HUDEP-2 (cell line): ENCODE measurements around the gene TOGARAM1.
"Not testable (repeated sequence)": the region's sequence is repeated elsewhere in the genome, so short reads cannot be mapped to it uniquely, and the experiment has no call there.

ENCODE experiments used
- DNase-seq, 76 experiments: peaks; one replicate each; lab custom pipeline; 2025; ENCODE audit not compliant: unreplicated experiment in 76 of 76; lab: John Stamatoyannopoulos, UW

The TOGARAM1 gene

DNA sequence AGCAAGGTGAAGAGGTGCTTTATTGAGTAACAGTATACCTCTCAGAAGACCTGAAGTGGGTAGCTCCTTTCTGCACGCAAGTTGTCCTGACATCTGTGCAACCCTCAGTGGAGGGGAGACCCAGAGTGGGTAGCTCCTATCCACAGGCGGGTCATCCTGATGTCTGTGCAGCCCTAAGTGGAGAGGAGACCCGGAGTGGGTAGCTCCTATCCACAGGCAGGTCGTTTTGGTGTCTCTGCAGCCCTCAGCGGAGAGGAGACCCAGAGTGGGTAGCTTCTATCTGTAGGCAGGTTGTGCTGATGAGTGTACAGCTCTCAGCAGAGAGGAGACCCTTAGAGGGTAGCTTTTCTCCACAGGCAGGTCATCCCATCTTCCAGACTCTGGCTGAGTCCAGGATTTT is 76.9 kb downstream of the TOGARAM1 start:
- no peak for DNase-seq

GRCh38 chr14:45039390-45039789 is 77.4 kb downstream of the TOGARAM1 start:
- no peak for DNase-seq

DNA sequence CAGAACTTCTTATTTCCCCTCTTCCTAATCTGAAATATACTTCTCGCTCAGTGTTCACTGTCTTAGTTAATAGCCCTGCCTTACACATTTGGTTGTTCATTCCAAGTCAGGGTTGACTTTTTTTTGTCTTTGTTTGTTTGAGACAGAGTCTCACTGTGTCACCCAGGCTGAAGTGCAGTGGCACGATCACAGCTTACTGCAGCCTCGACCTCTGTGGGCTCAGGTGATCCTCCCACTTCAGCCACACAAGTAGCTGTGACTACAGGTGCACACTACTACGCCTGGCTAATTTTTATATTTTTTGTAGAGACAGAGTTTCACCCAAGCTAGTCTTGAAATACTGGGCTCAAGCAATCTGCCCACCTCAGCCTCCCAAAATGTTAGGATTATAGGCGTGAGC is 79.7 kb downstream of the TOGARAM1 start:
- no peak for DNase-seq

DNA sequence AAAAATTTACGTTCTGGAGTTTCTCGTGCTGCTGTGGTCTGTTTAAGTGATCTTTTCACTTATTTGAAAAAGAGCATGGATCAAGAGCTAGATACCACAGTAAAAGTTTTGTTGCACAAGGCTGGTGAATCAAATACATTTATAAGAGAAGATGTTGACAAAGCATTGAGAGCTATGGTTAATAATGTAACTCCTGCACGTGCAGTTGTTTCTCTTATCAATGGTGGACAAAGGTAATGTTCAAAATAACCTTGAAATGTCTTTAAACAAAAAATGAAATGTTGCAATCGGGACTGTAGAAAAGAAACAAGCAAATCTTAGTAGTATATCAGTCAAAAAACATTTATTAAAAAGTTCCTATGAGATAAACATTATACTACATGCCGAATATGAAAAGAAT is 82.6 kb downstream of the TOGARAM1 start:
- no peak for DNase-seq

- DNase-seq: no peak
Measured at GRCh38 chr14:45048385-45048784, 86.4 kb downstream of the TOGARAM1 start.

DNA sequence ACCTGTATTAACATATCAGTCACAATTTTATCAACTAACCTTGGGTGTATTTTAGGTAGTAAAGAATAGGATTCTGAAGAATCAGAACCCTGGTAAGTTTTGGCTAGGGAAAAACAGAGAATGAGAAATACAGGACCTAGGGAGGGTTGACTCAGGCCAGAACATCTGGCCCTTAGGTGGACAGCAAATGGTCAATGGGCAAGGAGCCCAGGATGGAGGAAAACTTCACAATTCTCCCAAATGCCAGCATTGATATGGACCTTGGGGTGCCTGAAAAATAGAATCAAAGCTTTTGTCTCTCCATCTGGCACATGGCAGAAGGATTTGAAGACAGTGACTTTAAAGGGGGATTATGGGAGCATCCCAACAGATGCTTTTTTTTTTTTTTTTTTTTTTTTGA is 89.2 kb downstream of the TOGARAM1 start:
- no peak for DNase-seq

- no peak for DNase-seq
Measured at GRCh38 chr14:45051896-45052295, 89.9 kb downstream of the TOGARAM1 start.

- DNase-seq: no peak
Measured at GRCh38 chr14:45057349-45057748, 95.4 kb downstream of the TOGARAM1 start.

GRCh38 chr14:45057881-45058364 is 95.9 kb downstream of the TOGARAM1 start:
- DNase-seq: no peak

GRCh38 chr14:45060551-45060950 is 98.6 kb downstream of the TOGARAM1 start:
- no peak for DNase-seq

GRCh38 chr14:45065540-45065939 is 103.5 kb downstream of the TOGARAM1 start:
- DNase-seq: no peak

GRCh38 chr14:45065956-45066355 is 104.0 kb downstream of the TOGARAM1 start:
- no peak for DNase-seq

DNA sequence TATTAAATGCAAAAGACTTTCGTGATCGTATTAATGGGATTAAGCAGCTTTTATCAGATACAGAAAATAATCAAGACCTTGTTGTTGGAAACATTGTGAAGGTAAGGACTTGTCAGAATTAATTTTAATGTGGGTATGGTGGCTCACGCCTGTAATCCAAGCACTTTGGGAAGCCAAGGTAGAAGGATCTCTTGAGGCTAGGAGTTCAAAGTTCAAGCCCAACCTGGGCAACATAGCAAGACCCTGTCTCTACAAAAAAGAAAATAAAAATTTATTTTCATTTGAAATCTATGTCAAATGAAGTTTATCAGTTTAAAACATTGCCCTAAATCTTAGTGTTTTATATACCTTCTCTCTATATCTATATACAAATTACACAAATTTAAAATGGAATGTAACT is 104.7 kb downstream of the TOGARAM1 start:
- DNase-seq: no peak

DNA sequence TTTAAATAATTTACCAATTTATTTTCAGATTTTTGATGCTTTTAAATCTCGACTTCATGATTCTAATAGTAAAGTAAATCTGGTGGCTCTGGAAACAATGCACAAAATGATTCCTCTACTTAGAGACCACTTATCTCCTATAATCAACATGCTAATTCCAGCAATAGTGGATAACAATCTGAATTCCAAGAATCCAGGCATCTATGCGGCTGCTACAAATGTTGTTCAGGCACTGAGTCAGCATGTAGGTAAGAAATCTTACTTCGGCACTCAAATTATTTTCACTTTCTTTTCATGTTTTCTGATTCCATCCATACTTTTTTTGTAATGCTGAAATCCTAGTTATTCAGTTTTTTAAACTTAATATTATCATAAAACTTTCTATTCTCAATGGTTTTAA is 106.4 kb downstream of the TOGARAM1 start:
- no peak for DNase-seq

DNA sequence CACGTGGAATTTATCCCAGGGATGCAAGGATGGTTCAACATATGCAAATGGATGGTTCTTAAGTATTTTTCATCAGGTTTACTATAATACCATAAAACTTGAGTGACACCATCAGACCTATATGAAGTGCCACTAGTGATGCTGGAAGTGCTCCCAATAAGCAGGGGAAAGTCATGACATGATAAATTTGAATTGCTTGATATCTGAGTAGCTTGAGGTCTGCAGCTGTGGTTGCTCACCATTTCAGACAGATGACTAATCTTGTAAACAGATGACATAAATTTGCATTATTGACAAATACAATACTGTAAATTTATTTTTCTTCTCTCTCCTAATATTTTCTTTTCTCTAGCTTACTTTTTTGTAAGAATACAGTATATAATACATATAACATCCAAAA is 108.2 kb downstream of the TOGARAM1 start:
- no peak for DNase-seq

- no peak for DNase-seq
Measured at GRCh38 chr14:45072126-45072525, 110.1 kb downstream of the TOGARAM1 start.

GRCh38 chr14:45073231-45073879 is 111.4 kb downstream of the TOGARAM1 start:
- DNase-seq: no peak

GRCh38 chr14:45078323-45078722 is 116.3 kb downstream of the TOGARAM1 start:
- no peak for DNase-seq

DNA sequence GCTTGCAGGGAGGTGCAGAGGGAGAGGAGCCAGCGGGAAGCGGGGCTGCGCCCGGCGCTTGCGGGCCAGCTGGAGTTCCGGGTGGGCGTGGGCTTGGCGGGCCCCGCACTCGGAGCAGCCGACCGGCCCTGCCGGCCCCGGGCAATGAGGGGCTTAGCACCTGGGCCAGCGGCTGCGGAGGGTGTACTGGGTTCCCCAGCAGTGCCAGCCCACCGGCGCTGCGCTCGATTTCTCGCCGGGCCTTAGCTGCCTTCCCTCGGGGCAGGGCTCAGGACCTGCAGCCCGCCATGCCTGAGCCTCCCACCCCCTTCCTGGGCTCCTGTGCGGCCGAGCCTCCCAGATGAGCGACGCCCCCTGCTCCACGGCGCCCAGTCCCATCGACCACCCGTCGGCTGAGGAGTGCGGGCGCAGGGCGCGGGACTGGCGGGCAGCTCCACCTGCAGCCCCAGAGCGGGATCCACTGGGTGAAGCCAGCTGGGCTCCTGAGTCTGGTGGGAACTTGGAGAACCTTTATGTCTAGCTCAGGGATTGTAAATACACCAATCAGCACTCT is 118.5 kb downstream of the TOGARAM1 start:
- not testable (repeated sequence) for DNase-seq

DNA sequence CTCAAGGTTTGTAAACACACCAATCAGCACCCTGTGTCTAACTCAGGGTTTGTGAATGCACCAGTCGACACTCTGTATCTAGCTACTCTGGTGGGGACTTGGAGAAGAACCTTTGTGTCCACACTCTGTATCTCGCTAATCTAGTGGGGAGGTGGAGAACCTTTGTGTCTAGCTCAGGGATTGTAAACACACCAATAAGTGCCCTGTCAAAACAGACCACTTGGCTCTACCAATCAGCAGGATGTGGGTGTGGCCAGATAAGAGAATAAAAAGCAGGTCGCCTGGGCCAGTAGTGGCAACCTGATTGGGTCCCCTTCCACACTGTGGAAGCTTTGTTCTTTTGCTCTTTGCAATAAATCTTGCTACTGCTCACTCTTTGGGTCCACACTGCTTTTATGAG is 119.1 kb downstream of the TOGARAM1 start:
- DNase-seq: not testable (repeated sequence)

GRCh38 chr14:45082420-45082819 is 120.4 kb downstream of the TOGARAM1 start:
- DNase-seq: no peak

- no peak for DNase-seq
Measured at GRCh38 chr14:45083617-45083975, 121.6 kb downstream of the TOGARAM1 start.
